SK-N-MC (cell line): ENCODE measurements around the gene ARID1B.

ENCODE experiments used
- EZH2 ChIP-seq: fragments of 200-600 bp; sonication (generic); IDR thresholded peaks from one replicate; pipeline ENCODE4 v1.6.1; 2017; ENCODE audit warnings: antibody characterized with exemption
- FOXP2 ChIP-seq: optimal IDR thresholded peaks from 2 replicates; pipeline ENCODE3; 2011; ENCODE audit warnings: mild to moderate bottlenecking, moderate library complexity; ENCODE audit not compliant: insufficient read depth; ENCODE audit errors: extremely low read length, control extremely low read depth
- POLR2AphosphoS5 ChIP-seq: IDR thresholded peaks from 2 replicates; pipeline ENCODE4 v1.6.1; 2012; ENCODE audit warnings: mild to moderate bottlenecking, low read depth, low read length, borderline replicate concordance

DNA sequence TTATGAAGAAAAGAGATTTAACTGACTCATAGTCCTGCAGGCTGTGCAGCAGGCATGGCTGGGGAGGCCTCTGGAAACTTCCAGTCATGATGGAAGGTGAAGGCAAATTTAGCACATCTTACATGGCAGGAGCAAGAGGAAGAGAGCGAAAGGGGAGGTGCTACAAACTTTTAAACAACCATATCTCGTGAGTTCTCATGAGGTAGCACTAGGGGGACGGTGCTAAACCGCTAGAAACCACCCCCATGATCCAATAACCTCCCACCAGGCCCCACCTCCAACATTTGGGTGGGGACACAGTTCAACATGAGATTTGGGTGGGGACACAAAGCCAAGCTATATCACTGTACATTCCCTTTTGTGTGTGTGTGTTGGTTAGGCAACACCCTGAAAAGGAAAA, 336.2 kb downstream of the ARID1B start:
- TF ChIP-seq POLR2AphosphoS5 (no peak), EZH2 (no peak), FOXP2 (no peak)
